Activated CD4-positive, CD25-positive, alpha-beta regulatory T cell treated with anti-CD3 and anti-CD28 coated beads, Interleukin-2, amount 50 U/mL, for 72 hours (primary cell): ENCODE data around the gene NUTM2F.
"Not testable (repeated sequence)": the region's sequence is repeated elsewhere in the genome, so short reads cannot be mapped to it uniquely, and the experiment has no call there.

Experiments
- DNase-seq: peaks from one replicate; pipeline ENCODE4 v3.0.0; 2021

Gene NUTM2F

DNA sequence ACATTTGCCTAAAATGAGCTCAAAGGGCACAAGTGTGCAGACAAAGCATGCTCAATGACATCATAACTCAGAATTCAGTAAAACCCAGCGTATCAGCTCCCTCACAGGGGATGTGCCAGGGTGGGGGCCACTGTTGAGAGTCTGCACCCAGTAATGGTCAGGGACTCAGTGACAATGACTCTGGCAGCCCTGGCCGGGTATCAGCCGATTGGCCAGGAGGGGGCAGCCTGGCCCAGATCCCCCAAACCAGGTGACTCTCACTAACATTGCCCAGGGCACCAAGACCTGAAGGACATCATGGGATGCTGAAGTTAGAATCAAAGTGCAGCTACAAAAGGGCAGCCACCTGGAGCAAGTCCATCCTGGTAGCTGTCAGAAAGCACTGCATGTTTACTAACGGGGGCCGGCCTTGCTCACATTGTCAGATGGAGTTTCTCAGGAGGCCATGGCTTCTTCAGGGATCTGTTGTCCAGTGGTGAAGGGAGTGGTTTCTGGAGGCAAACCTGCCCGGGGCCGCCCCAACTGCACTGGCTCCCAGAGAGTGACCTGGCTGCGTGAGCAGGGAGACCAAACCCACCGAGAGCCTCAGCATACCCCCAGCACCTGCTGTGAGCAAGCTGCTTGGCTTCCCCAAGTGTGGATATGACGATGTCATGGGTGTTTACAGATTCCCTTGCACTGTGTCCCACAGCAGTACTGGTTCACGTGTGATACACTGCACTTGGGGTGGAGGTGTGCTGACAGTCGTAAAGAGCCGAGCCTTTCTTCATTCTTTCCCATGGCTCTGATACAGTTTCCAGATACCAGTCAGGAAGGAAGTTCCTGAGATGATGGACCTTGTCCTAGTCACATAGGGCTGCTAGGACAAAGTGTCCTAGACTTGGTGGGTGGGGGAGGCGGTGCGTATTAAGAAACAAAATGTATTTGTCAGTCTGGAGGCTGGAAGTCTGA is 13.1 kb downstream of the NUTM2F start:
- DNase-seq: not testable (repeated sequence)

GRCh38 chr9:94303321-94303720 is 25.1 kb downstream of the NUTM2F start:
- no peak for DNase-seq

GRCh38 chr9:94302426-94302825 is 26.0 kb downstream of the NUTM2F start:
- DNase-seq: no peak

DNA sequence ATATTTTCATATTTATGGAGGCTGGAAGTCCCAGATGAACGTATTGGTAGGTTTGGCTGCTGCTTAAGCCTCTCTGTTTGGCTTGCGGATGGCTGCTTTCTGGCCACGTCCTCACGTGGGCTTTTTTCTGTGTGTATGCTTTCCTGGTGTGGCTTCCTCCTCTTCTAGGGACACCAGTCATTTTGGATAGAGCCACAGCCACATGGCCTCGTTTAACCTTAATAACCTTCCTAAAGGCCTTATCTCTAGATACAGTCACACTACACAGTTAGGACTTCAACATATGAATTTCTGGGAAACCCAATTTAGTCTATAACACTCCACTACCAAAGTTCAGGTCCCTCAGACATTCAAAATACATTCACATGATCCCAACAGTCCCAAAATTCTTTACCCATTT is 26.9 kb downstream of the NUTM2F start:
- DNase-seq: no peak

DNA sequence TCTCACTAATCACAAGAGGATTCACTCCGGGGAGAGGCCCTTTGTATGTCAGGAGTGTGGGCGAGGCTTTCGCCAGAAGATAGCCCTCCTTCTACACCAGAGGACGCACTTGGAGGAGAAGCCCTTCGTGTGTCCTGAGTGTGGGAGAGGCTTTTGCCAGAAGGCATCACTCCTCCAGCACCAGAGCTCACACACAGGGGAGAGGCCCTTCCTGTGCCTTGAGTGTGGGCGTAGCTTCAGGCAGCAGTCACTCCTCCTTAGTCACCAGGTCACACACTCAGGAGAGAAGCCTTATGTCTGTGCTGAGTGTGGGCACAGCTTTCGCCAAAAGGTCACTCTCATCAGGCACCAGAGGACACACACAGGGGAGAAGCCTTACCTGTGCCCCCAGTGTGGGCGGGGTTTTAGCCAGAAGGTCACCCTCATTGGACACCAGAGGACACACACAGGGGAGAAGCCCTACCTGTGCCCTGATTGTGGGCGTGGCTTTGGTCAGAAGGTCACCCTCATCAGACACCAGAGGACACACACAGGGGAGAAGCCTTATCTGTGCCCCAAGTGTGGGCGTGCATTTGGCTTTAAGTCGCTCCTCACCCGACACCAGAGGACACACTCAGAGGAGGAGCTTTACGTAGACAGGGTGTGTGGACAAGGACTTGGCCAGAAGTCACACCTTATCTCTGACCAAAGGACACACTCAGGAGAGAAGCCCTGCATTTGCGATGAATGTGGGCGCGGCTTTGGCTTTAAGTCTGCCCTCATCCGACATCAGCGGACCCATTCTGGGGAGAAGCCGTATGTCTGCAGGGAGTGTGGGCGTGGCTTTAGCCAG is 27.8 kb downstream of the NUTM2F start:
- no peak for DNase-seq

- no peak for DNase-seq
Measured at GRCh38 chr9:94298949-94299599, 29.4 kb downstream of the NUTM2F start.

GRCh38 chr9:94289691-94290090 is 38.8 kb downstream of the NUTM2F start:
- DNase-seq: no peak

DNA sequence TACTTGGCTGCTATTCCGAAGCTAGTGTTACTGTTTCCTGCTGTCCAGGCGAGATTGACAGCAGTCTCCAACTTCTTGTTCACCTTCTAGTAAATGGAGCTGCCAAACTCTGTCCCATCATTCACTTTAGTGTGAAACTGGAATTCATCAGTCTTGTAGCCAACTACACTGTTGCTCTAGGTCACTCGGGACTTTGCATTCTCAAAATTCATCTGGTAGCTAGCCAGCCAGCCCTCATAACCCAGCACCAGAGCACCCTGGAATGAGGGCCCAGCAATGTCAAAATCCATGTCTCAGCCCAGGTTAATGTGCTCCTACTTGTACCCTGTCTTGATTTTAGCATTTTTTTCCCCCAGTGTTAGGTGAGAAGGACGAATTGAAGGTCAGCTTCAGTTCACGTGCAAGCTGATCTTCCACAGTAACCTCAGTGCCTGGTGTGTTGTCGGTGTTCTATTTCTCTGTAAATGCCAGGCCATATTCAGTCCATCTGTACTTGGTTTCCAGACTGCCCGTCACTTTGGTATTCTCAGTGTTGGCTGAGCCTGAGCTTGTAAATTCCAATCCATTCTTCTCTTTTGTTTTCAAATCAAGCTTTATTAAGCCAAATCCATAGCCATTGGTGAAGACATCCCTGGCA is 40.4 kb downstream of the NUTM2F start:
- DNase-seq: no peak

- DNase-seq: no peak
Measured at GRCh38 chr9:94286116-94286515, 42.3 kb downstream of the NUTM2F start.

- DNase-seq: no peak
Measured at GRCh38 chr9:94281101-94281500, 47.3 kb downstream of the NUTM2F start.

DNA sequence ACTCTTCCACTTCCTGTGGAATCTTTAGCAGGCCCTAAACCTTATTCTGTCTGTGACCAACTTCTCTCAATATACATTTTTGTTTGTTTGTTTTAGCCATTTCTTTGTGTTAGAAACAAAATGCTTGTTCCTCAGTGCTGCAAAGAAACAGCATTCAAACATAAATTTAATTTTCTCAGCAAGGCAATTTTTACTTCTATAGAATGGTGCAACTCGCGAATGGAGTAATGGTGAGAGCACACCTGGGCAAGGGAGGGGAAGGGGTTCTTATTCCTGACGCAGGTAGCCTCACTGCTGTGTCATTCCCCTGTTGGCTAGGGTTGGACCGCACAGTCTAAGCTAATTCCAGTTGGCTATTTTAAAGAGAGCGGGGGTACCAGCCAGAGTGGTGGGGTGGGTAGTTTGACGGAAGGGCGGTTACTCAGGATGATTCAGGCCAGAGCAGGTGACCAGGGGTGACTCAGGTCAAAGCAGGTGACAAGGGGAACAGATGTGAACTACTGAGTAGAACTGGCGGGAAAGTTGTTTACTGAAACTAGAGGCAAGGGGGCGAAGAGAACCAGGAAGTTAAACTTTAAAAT is 47.9 kb downstream of the NUTM2F start:
- DNase-seq: no peak

GRCh38 chr9:94277885-94278536 is 50.4 kb downstream of the NUTM2F start:
- DNase-seq: no peak

DNA sequence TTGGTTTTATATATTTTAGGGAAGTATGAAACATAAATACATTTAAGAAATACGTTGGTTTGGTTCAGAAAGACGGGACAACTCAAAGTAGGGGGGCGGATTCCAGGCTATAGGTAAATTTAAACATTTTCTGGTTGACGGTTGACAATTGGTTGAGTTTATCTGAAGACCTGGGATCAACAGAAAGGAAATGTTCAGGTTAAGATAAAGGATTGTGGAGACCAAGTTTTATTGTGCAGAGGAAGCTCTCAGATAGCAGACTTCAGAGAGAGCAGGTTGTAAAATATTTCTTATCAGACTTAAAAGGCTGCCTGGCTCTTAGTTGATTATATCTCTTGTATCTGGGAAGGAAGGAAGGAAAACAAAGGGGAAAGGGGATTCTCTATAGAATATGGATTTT is 51.4 kb downstream of the NUTM2F start:
- not testable (repeated sequence) for DNase-seq

DNA sequence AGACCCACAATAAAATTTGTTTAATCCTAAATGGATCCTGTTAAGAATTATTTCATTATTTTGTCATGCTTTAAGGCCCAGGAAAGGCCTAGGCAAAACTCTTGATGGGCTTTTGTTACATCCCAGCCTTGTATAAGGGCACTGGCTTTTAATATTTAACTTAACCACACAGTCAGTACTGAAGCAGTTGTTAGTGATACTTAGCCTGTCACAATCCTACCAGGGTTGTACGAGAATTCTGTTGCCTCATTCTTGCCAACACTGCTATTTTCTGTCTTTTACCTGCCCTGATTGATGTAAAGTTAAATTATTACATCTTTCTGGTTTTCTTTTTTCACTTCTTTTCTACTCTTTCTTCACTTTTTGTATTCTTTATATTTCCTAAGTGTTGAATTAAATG is 58.4 kb downstream of the NUTM2F start:
- DNase-seq: no peak

DNA sequence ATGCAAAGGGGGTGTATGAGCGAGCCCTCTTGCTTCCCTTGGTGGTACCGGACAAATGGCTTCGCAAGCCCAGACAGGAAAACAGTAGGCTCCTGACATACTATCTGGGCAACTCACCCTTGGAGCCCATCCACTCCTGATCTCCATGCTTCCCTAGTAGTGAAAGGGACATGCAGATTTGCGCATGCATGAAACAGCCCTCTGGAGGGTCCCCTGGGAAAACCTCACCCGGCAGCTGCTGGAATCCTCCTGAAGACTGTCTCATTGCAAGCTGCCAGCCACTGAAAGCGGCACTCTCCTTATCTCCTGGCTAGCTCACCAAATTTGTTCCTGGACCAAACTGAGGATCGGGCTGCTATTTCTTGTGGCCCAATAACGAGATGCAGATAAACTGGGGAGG is 59.2 kb downstream of the NUTM2F start:
- DNase-seq: no peak
